GM12875 (cell line): ENCODE data around the gene SOX6.

ENCODE experiments used
- H3K4me3 ChIP-seq: one replicate; pipeline ENCODE4 v1.5.1; 2011; ENCODE audit warnings: low read depth, low read length, control low read depth
- TF ChIP-seq, protein P1 (sequence below): IDR thresholded peaks from 2 replicates; pipeline ENCODE4 v1.5.1; 2011; ENCODE audit warnings: low read depth, mild to moderate bottlenecking, control low read depth, inconsistent platforms, low read length, moderate library complexity, borderline replicate concordance; ENCODE audit not compliant: insufficient read depth

Gene SOX6

DNA sequence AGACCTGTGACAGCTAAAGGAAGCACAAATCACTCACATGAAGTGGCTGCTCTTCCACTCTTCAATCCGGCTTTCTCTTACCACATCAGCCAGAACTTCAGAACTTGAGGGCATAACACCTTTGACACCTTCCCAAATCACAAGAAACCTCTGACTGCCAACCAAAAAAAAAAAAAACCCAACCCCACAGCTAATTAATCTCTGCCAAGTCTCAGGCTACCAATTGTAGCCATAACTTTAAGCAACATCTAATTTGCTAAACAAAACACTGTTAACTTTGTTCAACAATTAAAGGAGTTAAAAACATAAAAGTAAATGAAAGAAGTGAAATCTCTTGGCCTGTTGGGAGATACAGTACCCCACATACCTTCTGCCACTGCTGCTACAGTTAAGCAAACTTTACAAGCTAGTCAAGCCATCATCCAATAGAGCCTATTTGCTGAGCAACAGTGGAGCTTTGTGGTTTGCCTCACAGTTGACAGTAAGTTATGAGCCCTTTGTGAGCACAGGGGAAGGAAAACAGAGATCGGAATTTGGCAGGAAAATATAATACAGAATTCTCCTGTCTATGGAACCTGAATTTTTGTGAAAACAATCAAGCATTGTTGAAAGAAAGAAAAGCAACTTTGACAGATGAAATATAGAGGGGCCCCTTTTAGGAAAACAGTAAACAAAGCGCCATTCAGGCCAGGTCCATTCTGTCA lies at the start of gene SOX6:
Gene SOX6, minus strand, starts transcription at position 490 of the 704 bp plus-strand sequence. CDS start 15,298 bp downstream, outside the sequence.
- TF ChIP-seq, protein P1, sequence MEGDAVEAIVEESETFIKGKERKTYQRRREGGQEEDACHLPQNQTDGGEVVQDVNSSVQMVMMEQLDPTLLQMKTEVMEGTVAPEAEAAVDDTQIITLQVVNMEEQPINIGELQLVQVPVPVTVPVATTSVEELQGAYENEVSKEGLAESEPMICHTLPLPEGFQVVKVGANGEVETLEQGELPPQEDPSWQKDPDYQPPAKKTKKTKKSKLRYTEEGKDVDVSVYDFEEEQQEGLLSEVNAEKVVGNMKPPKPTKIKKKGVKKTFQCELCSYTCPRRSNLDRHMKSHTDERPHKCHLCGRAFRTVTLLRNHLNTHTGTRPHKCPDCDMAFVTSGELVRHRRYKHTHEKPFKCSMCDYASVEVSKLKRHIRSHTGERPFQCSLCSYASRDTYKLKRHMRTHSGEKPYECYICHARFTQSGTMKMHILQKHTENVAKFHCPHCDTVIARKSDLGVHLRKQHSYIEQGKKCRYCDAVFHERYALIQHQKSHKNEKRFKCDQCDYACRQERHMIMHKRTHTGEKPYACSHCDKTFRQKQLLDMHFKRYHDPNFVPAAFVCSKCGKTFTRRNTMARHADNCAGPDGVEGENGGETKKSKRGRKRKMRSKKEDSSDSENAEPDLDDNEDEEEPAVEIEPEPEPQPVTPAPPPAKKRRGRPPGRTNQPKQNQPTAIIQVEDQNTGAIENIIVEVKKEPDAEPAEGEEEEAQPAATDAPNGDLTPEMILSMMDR: no peak

DNA sequence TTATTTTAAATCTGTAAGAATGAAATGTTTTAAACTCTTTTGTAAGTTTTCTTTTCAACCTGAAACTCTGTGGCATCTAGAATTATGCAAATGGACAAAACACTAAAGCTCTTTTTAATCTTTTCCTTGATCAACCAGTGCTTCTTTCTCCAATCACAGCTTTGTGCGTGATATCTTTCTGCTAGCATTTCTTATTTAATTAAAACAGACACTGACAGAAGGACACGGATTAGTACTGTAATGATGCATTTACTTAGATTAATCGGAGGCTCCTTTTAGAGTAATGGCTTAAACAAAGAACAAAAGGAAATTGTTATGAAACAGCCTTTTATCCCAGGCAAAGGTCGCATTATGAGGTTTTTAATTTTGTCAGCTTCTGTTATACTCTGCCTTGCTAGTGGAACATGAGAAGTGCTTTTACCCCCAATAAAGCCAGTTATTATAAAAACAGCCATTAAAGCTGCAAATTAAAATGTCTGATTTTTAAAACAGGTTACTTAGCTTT lies 48.5 kb upstream of the SOX6 start:
- no peak overlapping the region for H3K4me3 ChIP-seq
- TF ChIP-seq, protein P1: no peak

More for the DNA sequence above, at the start of gene SOX6:
- H3K4me3 ChIP-seq: no peak within 1 kb of the TSS

DNA sequence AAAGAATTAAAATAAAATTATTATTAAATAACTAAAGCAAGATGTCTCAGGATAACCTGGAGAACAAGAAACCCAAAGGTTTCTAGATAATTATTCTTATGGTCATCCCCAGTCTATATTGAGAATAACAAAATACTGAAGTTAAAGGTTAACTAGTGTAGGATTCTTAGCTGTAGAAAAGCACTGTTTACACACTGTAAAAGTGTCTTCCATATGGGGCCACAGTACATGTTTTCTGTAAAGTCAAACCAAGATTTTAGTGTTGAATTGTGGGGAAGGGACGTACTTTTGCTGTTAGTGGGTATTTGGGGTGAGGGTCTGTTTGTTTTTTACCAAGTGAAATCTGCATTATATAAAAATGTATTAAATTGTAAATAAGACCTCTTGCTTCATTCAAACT lies 47.5 kb upstream of the SOX6 start:
- no peak overlapping the region for H3K4me3 ChIP-seq
- TF ChIP-seq, protein P1: no peak

DNA sequence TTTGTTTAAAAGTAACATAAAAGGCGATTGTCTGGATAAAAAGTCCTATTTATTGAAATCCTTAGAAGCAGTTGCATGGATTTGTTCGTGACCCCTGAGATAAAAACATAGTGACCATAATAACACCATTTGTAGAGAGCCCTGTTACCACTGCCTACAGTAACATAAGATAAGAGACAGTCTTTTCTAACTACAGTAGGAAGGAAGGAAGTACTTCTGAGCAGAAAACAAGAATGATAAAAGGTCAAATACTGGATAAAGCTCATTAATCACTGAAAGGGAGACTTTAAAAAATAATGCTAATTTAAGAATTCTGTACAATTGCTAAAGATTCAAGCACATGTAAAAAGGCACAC lies 47.1 kb upstream of the SOX6 start:
- H3K4me3 ChIP-seq: no peak overlapping the region
- TF ChIP-seq, protein P1: no peak

DNA sequence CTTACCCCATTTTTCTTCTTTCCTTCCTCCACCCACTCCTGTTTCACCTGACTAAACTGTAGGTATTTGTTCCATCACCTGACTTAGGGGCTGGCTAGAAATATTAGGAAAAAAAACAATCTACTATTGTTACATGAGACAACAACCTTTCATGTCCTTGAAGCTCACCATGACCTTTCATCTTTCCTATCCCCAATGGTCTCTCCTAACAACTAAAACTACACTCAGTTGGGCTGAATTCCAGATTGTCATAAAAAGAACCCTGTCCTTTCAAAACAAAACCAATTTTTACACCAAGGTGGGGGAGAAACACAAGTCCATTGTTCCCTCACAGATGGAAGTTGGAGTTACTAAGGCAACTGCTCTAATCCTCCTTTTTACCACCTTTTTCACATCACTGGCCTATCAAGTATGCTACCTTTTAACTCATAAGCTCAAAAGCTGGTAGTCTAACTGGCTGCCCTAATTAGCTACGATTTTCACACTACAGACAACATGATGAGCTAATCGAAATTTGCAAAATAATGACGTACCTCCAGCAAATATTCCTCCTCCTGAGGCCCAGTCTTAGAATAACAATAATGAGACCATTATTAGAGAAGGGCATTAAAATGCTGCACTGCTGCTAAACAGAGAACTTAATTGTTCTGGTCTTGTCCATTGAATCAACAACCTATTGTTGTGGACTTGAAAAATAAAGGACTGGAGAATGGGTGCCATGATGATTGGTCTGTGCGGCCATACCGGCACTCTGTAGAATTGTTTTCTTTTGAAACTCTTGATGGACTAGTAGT lies 46.5 kb upstream of the SOX6 start:
- TF ChIP-seq, protein P1: no peak
- no peak overlapping the region for H3K4me3 ChIP-seq

DNA sequence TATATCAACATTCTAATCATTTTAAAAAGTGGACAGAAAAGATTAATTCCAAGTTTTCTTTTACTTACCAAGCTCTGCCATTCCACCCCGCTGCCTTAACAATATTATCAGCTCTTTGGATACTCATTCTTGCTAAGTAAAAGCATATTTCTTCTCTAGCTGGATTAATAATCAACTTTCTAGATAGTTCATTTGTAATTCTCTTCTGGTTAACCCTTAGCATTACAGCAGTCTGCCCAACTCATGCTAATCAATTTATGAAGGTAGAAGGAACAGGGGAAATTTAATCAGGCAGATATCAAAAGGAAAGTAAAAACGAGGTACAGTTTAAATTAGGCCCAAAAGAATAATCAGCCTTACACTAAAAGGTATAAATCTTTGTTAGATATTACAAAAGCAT lies 41.0 kb upstream of the SOX6 start:
- H3K4me3 ChIP-seq: no peak overlapping the region
- TF ChIP-seq, protein P1: no peak

DNA sequence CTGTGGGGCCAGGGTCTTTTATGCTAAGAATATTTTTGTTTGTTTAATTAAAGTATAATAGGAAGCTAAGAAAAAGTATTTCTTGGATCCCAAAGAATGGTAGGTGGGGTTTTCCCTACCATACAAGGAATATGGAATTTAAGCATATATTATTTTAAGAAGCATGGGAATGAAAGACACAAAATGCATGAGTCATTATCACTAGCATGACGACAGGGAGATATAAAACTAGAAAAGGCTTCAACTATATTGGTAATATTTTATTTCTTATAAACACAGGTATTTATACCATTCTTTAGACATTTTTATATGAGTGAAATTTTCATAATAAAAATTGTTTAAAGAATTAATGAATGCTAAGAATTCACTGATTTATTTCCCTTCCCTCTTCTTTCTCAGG lies 39.3 kb upstream of the SOX6 start:
- TF ChIP-seq, protein P1: no peak
- no peak overlapping the region for H3K4me3 ChIP-seq
